Mesenteric fat pad (tissue), 1 donor: ENCODE measurements around the gene PCED1A. TPM values are rescaled to one million over a fixed set of nuclear protein-coding genes. Genes with fewer than 3 reads are reported as not detected.

Experiments used
- DNase-seq: peaks from one replicate; pipeline ENCODE4 v3.0.0-alpha.2; 2020; ENCODE audit warnings: low spot score
- total RNA-seq: library from RNA; stranded (reverse); fragmentation: NEBNext Ultra II Directional; extraction: Animal tissue kit (Norgen Biotek cat#: 25700); gene quantifications from one replicate; pipeline ENCODE4 v1.2.1, GENCODE V29; 2021
- donor health status: DM: yes; HTN: yes; CAD: no.

Gene PCED1A
- total RNA-seq, 1 donor from 2014 or later = 28.5 TPM

DNA sequence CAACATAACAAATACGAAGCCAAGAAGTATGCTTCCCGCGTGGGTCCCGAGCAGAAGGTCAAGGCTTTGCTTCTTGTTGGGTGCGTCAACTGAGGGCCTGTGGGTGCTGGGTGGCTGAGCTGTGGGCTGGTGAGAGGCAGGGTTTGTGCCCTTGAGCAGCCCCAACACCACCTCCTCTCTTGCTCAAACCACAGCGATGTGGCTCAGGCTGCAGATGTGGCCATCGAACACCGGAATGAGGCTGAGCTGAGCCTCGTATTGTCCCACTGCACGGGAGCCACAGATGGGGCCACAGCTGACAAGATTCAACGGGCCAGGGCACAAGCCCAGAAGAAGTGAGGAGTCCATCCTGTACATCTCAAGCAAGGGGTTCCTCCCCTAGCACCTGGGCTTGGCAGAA, 25.8 kb upstream of the PCED1A start:
- DNase-seq = no peak

DNA sequence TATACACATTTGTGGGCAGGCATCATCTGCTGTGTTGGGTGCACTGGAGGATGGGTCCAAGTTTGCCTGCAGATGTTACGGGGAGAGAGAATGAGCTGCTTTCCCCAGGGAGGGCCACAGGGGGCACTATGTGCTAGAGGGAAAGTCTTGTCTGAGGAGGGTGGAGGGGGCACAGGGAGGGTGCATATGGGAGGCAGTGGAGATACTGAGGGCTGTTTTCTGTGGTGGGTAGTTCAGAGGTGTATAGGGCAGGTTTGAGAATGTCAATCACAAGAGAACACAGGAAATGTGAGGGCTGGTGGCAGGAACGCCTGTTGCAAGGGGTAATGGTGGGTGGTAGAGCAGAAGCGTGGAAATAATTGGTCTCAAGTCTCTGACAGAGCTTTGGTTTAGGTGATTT, 25.2 kb upstream of the PCED1A start:
- DNase-seq = no peak

DNA sequence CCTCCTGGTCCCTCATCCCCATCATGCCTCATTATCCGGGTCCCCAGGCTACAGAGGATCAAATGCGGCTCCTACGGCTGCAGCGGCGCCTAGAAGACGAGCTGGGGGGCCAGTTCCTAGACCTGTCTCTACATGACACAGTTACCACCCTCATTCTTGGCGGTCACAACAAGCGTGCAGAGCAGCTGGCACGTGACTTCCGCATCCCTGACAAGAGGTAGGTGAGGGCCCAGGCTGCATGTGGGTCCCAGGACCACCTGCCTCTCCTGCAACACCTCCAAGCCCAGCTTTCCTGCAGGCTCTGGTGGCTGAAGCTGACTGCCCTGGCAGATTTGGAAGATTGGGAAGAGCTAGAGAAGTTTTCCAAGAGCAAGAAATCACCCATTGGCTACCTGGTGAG, 24.6 kb upstream of the PCED1A start:
- DNase-seq = no peak

DNA sequence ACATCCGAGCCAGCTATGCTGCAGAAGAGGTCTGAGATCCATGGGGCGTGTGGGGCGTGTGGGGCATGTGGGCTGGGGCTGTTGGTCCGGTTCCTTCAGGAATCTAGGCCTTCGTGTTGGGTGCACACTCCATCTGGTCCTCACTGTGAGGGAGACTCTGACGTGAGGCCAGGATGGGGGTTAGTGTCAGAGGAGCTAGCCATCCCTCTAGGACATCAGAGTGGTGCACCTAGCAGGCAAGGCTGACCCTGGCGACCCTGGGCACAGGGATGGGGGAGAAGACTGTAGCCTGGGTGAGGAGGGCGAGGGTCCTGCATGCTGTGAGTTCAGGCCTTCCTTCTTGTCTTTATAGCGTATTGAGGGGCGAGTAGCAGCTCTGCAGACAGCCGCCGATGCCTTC, 24.2 kb upstream of the PCED1A start:
- DNase-seq = no peak

DNA sequence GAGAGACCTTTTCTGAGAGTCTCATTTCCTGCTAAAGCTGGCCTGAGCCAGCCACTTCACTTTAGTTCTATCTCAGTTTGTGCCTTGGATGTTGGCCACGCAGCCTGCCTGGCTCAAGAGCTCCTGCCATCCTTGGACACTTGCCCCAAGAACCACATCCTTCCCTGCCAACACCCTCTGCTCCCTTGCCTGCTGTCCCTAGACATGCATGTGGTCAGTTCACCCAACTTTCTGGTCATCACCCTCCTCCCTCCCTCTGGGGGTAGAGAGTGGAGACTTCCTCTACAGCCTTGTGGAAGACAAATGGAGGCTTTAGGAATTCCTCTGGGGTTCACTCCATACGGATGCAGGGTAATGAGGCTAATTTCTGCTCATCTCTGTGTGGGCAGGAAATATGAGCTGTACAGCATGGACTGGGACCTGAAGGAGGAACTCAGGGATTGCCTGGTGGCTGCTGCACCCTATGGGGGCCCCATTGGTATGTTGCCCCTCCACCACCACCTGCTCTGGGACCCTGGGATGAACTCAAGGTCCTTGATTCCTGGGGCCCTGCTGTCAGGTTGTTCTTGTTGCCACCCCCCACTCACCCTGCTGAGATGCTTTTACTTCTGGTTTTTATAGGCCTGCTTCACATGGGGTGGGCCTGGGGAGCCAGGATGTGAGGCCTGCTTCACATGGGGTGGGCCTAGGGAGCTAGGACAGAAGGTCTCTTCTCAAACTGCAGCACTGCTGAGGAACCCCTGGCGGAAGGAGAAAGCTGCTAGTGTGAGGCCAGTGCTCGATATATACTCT, 19.1 kb upstream of the PCED1A start:
- no peak for DNase-seq

DNA sequence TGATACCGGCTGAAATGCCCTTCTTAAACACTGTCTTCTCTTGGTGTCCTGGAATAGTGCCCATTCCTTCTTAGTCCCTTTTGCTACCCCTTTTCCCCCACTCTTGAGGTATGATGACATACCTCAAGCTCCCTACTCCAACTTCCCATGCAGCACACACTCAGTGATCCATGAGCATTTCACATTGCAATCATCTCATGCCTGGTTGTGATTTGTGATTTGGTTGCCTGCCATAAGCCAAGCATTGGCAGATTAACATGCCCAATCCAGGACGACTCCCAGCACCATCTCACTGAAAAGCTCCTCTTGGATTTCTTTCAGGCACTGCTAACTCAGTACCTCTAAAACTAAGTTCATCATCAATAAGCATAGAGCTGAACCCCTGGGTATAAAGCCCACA, 18.1 kb upstream of the PCED1A start:
- no peak for DNase-seq

DNA sequence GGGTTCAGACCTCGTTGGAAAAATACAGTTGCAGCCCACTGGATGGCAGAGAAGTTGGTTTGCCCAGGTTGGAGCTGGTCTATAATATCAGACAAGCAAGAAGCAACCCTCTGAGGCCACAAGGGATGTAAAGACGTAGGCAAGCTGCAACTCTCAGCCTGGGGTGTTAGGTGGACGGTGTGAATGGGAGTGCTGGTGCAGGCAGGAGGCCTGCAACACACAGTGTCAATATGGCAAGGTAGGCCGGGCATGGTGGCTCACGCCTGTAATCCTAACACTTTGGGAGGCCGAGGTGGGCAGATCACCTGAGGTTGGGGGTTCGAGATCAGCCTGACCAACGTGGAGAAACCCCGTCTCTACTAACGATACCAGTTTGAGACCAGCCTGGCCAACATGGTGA, 10.6 kb upstream of the PCED1A start:
- no peak for DNase-seq

DNA sequence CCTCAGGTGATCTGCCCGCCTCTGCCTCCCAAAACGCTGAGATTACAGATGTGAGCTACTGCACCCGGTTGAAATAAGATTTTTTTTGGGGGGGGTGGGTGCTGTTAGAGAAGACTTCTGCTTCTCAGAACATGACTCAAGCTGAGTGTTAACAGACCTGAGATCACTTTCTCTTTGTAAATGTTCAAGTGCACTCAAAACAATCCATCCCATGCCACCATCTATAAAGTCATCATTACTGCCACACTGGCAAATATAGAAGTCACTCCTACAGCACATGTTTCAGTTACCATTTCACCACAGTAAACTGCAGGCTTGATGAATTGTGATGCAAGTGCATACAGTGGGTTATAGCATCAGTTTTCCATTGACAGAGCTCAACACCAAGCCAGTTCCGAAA, 9.1 kb upstream of the PCED1A start:
- DNase-seq = no peak

DNA sequence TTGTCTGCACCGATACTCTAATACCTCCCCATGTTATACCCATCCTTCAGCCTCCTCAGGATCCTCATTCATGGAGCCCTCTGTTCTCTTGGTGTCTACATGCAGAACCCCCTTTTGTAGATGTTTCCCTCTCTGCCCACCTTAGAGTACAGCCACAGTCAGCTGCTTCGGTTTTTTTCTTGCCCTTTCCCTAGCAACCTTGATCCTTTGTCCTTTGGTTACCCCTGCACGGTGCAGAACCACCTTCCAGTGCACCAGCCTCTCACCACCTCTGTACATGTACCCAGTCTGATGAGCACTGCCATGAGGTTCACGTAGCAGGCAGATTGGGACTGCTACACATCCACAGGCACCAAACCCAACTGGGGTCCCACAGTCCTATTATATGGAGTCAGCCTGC, 7.3 kb upstream of the PCED1A start:
- no peak for DNase-seq

DNA sequence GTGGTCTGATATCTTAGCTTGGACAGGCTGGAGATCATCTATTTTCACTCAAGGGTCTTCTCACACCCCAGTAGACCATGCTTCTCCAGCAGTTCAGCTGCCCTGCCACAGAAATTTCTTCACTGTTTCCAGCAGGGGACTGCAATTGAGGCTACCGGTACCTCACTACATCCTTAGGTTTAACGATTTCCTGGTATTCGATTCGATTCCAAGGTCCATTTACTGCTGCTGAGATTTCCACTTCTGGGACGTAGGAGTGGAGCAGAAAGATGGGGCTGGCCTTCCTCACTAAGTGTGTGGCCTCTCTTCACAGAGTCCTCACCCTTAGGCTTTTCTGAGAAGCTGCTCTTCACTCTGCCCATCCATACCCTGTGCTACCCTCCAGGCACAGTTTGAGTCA, 6.2 kb upstream of the PCED1A start:
- no peak for DNase-seq

DNA sequence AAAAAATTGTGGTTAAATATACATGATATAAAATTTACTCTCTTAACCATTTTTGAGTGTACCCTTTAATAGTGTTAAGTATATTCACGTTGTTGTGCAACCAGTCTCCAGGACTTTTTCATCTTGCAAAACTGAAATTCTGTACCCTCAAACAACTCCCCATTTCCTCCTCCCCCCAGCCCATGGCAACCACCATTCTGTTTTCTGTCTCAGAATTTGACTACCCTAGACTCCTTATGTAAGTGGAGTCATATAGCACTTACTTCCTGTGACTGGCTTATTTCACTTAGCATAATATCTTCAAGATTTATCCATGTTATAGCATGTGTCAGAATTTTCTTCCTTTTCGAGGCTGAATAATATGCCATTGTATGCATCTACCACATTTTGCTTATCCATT, 5.2 kb upstream of the PCED1A start:
- no peak for DNase-seq

DNA sequence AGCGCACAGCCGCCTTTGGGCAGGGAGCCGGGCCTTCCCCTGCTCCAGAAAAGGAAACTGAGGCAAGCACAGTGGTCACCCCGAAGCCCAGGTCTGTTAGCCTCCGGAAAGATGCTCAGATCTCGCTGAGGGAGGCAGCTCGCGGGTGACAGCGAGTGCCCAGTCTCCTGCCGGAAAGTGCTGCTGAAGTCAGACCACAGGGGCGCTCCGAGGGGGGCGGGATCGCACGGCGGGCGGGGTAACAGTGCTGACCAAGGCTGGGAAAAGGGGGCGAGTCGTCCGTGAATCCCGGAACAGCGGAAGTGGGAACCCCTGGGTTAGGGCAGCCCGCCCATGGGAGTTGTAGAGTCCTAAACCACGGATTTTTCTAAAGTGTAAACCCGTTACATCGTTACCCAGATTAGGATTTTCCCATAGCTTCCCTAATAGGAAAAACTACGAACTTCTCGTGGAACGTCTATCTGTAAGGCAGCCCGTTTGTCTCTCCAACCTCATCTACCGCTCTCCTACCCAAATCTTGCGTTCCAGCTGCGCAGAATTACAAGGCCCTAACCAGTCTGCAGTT, 594 bp upstream of the PCED1A start:
- DNase-seq = peak; percentile 92

DNA sequence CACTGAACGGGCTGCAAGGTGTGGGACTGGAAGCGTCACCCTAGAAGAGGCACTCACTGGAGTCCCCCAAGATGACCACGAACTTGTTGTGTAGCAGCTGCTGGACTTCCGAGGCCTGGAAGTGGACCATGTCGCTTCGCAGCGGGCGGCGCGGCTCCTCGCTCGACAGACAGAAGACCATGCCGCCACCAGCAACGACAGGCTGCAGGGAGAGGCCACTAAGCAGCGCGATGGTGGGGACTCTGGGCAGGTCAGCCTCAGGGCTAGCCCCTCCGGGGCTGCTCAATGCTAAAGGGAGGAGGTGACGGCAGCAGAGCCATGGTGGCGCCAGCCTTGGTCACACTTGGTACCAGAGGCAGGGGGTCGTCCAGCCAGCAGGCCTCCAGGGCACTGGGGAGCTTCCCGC, 720 bp downstream of the PCED1A start:
- no peak for DNase-seq

DNA sequence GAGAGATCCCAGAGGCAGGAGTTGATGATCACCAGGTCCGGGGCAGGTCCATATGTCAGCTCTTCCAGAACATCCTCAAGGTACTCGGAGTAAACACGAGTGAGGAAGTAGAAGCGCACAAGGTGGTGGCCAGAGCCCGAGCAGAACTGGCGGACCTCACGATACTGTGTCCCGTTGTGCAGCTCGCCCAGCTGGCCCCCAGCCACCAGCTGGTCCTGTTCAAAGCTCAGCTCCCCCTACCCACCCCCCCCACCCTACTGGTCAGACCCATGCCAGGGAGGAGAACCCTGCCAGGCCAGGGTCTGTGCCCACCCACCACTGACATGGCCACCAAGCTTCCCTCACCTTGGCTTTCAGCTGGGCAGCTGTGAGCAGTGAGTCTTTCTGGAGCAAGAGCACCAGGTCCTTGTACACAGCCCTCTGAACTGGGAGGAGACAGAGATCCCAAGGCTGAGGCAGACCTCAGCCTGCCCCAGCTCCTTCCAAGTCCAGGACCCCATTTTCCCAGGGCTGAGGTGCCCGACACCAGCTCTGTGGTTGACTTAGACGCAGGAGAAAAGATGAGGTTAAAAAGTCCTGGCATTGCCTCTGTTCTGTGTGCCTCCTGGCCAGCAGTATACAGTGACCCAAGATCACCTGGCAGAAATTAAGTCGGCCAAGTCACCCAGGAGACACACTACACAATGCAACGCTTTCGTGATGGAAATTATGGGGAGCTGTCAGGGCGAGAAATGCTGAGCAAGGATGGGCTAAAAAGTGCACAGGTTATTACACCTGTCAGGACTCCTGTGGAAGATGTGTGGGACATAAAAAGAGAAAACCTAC, 1.4 kb downstream of the PCED1A start:
- DNase-seq = peak; percentile 57

DNA sequence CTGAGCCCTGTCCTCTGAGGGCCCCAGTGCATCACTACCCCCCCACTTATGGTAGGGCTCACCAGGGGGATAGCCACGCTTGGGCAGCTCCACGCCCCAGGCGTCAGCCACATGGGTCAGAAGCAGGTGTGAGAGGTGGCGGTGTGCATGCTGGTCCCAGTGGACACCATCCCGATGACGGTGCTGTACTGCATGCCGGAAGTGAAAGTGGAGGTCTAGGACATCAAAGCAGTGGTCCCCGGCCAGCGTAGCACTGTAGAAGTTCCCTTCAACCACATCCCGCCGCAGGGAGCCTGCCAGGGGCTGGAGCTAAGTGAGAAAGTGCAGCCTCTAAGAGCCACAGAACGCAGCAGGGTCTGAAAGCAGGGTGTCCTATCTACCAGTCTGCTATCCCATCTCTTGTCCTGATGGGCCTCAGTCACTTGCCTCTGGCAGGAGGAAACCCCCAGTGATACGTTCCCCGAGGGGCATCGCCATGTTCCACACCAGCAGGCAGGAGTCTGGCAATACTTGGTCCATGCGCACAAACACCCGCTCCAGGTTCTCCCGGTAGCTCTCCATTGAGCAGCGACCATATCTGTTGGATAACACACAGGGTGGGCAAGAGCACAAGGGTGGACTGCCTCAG, 2.2 kb downstream of the PCED1A start:
- DNase-seq = no peak

DNA sequence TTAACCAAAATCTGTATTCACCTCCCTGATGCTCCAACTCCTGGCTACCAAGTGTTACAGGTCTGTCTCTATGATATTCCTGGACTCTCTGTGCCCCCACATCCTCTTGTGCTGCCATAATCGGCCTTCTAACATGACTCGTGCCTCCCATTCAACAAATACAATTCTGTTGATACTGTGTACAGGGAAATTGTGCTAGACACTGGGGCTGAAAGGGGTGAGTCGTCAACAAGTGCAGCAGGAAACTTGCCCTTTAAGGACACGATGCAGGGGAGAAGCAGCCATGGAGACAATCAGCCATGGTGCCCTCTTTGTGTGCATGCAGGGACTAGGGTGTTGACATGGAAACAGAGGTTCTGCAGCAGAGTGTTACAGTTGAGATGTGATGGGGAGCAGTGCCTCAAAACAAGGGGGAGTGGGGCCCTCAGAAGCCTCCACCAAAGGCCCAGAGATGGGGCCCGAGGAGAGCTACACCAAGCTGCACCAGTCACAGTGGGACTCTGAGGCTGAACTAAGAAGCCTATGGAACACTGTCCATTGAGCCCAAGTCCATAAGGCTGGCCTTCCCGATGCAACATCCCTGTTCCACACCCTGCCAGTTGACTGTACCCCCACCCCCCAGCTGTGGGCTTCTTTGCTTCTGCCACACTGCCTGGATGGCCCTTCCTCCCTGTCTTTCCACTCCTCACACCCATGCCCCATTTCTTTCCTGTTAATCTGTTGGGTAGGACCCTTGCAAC, 3.1 kb downstream of the PCED1A start:
- no peak for DNase-seq

DNA sequence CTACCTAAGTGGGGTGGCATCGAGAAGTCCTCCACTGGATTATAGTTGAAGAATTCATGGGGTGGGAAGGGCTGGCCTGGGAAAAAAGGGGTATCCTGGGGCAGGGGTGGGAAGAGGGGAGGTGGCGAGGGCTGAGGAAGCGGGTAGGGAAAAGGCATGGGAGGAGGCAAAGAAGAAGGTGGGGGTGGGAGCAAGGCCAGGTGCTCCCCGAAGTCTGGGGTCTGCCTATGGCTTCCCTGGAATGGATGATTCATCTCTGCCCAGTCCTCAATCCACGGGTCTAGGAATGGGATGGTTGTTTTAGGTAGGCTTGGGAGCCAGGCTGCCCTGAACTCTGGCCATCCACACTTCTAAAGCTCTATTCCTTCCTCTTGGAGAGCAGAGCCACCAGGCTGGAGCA, 4.4 kb downstream of the PCED1A start:
- DNase-seq = no peak

DNA sequence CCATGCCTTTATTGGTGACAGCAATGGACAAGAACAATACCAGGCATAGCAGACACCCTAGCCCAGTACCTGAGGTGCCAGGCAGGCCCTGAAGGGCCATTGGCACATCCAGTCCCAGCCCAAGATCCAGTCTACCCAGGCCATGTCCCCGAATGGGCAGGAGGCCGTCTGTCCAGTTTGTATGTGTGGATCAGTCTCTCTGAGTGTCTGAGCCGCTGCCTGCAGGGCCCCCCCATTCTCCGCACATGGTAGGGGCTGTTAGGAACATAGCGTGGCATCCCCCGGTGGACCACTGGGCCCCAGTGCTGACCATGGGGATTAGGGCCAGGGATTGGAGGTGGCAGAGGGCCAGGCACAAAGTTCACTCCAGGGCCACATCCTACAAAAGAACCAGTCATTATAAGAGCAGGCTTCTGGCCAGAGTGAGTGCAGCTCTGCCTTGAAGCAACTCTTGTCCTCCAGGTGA, 5.1 kb downstream of the PCED1A start:
- no peak for DNase-seq

DNA sequence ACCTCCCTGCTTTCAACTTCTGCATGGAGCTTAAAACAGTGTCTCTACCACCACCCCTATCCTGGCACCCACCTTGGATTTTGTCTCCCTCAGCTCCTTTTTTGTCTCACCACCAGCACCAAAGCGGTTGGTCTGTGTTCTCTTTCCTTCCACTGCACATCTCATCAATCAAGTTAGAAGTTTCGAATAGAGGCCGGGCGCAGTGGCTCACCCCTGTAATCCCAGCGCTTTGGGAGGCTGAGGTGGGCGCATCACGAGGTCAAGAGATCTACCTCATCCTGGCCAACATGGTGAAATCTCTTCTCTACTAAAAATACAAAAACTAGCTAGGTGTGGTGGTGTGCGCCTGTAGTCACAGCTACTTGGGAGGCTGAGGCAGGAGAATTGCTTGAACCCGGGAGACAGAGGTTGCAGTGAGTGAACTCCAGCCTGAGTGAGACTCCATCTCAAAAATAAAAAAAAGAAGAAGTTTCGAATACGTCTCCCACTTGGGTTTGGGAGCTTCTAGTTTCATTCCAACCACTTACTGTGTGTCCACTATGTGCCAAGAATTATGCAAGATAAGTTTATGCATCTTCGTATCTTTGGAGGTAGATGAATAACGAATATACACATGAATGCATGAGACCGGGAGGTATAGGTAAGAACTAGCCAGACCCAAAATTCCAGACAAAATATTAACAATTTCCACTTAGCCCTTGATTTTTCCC, 5.9 kb downstream of the PCED1A start:
- no peak for DNase-seq

DNA sequence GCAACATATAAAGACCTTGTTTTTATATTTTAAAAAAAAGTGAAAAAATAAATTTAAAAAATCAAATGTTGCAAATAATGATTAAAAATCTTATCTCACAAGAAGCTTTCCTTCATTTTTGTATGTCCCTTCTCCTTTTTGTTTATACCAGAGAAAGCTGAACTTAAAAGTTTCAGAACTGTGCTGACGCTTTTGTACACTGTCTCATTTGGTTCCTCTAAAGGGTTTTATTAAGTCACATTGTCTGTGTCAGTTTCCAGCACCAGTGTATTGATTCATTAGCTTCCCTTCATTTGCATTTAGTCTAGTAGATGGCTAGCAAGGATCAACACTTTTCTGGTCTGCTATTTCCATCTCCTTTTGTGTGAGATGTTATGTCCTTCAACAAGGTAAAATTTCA, 6.7 kb downstream of the PCED1A start:
- DNase-seq = no peak
